ENCODE results near the gene TDRD10.

The TDRD10 gene, protein sequence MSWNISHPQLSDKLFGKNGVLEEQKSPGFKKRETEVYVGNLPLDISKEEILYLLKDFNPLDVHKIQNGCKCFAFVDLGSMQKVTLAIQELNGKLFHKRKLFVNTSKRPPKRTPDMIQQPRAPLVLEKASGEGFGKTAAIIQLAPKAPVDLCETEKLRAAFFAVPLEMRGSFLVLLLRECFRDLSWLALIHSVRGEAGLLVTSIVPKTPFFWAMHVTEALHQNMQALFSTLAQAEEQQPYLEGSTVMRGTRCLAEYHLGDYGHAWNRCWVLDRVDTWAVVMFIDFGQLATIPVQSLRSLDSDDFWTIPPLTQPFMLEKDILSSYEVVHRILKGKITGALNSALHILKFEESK

DNA sequence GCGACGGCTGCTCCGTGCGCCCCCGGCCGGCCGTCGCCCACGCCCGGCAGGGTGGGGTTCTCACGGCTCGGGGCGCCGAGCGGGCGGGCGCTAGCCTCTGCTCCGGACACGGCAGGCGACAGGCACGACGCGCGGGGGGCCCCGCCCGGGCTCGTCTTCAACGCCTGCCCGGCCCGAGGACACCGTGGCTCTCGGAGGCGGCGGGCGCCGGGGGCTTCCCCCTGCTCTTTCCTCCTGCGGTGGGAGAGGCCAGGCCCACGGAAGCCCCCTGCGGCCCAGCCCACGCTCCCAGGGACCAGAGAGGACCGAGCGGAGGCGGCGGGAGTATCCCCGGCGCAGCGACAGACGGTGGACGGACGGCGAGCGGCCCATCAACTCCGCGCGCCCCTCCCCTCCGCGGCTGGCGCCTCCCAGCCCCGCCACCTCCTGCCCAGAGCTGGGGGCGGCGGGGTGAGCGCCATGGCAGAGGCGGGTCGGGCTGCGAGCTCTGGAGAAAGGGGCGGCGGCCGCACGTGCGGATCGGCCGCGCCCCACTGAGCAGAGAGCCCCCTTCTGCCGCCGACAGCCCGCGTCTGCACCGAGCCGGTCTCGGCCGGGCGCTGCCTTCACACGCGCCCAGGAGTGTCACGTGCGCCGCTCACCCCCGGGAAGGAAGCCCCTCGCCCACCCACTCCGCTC lies at the start of gene TDRD10, which contains the start of gene SHE:
TSS of gene TDRD10 (plus strand) at position 154 of the 678 bp plus-strand sequence. CDS start 4,685 bp downstream, outside the sequence.
TSS of gene SHE (minus strand) at position 347 of the 678 bp plus-strand sequence. CDS start 386 bp downstream, outside the sequence.
- peak within 1 kb of the TSS; percentile 64 for H3K4me3 Mint-ChIP-seq
- no peak within 1 kb of the TSS for H3K27ac Mint-ChIP-seq
- peaks cover 2% of the 10 kb centered on the region for H3K9me3 Mint-ChIP-seq
- peaks cover 10% of the 10 kb centered on the region for H3K4me1 Mint-ChIP-seq
- DNase-seq (ENCODE audit: low spot score in 2 of 2) (peak; percentile 6 to 38), ATAC-seq (ENCODE audit: low read depth) (peak; percentile 39)
- H3K36me3 Mint-ChIP-seq = peaks cover 3% of the 10 kb centered on the region
- H3K27me3 Mint-ChIP-seq = peaks cover 15% of the 10 kb centered on the region

DNA sequence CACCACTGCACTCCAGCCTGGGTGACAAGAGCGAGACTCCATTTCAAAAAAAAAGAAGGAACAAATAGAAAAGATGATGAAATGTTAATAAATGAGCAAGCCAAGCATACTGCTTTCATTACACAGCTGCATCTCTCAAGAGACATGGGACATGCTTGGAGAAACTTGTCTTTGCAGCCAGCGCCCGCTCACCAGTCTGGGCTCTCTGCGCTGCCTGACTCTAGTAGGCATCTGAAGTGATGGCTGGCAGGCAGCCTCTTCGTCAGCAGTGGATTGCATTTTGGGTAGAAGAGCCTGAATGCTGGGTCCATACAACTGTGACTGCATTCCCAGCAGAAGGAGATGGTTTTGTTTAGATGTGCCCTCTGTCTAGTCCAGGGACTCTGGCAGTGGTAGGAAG lies 48.9 kb upstream of the TDRD10 start:
- ATAC-seq (ENCODE audit: low read depth) (no peak), DNase-seq (ENCODE audit: low spot score in 2 of 2) (no peak)

DNA sequence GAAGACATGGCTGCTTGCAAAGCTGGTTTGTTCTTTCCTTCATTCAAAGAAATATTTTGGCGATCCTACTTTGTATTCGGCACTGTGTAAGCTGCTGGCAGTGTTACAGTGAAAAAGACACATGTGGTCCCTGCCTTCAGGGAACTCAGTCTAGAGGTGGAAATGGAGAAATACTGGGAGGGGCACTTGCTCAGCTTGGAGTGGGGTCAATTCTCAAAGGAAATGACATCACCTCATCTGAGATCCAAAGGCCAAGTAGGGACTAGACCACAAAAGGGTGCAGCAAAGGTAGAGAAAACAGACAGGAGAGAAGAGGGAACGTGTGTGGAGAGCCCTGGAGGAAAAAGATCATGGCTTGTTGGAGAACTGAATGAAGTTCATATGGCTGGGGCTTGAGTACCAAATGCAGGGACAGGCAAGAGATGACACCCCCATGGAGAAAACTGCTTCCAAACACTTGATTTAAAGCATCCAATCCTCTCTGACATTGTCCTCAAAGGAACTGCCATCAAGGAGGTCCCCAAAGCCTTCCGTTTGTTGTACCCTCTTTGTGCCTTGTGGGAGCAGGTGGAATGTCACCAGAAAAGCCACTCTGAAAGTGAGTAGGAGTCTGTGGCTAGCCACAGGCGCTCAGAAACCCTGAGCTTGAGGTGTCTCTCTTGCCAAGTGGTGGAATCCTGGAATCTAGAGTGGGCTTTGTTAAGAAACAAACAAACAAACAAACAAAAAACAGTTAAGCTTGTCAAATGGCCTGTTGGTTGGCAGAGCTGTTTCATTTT lies 48.3 kb upstream of the TDRD10 start:
- Mint-ChIP-seq H3K27me3 (no peaks in the 10 kb centered on the region), H3K27ac (no peak overlapping the region), H3K4me1 (no peaks in the 10 kb centered on the region), H3K36me3 (peaks cover 23% of the 10 kb centered on the region), H3K9me3 (no peaks in the 10 kb centered on the region), H3K4me3 (no peak overlapping the region)
- DNase-seq (ENCODE audit: low spot score in 2 of 2) (no peak), ATAC-seq (ENCODE audit: low read depth) (no peak)

More for the DNA sequence above, 48.9 kb upstream of the TDRD10 start:
- Mint-ChIP-seq H3K9me3 (no peaks in the 10 kb centered on the region), H3K4me3 (no peak overlapping the region), H3K27ac (no peak overlapping the region), H3K27me3 (no peaks in the 10 kb centered on the region), H3K36me3 (peaks cover 23% of the 10 kb centered on the region), H3K4me1 (no peaks in the 10 kb centered on the region)

DNA sequence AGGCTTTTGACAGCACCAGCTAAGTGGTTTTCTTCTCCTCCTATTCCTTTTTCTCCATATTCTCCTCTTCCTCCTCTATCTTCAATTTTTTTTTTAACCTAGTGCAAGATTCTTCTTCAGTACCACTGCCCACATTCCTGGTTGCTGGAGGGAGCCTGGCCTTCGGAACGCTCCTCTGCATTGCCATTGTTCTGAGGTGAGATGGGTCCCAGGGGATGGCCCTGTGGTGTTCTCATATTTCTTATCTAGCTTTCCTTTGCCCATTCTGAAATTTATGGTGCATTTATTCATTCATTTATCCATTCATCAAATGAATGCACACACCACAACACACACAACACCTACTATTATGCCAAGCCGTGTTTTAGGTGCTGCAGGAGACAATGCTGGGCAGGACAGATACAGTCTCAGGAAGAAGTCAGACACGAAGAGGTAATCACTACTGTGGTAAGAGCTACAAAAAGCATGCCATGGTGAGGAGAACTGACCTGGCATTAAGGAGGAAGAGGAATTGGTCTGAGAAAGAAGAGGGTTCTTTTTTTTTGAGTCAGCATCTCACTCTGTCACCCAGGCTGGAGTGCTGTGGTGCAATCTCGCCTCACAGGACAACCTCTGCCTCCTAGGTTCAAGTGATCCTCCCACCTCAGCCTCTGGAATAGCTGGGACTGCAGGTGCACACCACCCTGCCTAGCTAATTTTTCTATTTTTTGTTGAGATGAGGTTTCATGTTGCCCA lies 47.5 kb upstream of the TDRD10 start:
- H3K27me3 Mint-ChIP-seq = no peaks in the 10 kb centered on the region
- no peak overlapping the region for H3K27ac Mint-ChIP-seq
- no peak overlapping the region for H3K4me3 Mint-ChIP-seq
- peaks cover 23% of the 10 kb centered on the region for H3K36me3 Mint-ChIP-seq
- ATAC-seq (ENCODE audit: low read depth) (no peak), DNase-seq (ENCODE audit: low spot score in 2 of 2) (no peak)
- no peaks in the 10 kb centered on the region for H3K4me1 Mint-ChIP-seq
- no peaks in the 10 kb centered on the region for H3K9me3 Mint-ChIP-seq

DNA sequence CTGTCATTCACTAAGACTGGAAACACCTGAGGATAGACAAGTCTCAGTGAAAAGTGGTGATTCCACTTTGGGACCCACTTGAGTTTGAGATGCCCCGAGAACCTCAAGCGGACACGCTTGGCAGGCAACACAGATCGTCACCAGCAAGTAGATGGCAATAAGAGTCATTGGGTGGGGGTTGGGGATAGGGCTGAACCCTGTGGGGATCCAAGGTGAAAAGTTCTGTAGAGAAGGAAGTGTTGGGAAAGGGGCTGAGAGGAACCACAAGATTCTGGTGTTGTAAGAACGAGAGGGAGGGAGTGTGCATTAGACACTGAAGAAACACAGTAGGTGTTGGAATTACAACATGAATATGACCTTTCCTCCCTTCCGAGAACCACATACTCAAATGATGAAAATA lies 45.4 kb upstream of the TDRD10 start:
- H3K27me3 Mint-ChIP-seq = no peaks in the 10 kb centered on the region
- H3K36me3 Mint-ChIP-seq = peaks cover 17% of the 10 kb centered on the region
- no peaks in the 10 kb centered on the region for H3K4me1 Mint-ChIP-seq
- no peaks in the 10 kb centered on the region for H3K9me3 Mint-ChIP-seq
- no peak overlapping the region for H3K27ac Mint-ChIP-seq
- ATAC-seq (ENCODE audit: low read depth) = no peak
- no peak for DNase-seq (ENCODE audit: low spot score in 2 of 2)
- no peak overlapping the region for H3K4me3 Mint-ChIP-seq

DNA sequence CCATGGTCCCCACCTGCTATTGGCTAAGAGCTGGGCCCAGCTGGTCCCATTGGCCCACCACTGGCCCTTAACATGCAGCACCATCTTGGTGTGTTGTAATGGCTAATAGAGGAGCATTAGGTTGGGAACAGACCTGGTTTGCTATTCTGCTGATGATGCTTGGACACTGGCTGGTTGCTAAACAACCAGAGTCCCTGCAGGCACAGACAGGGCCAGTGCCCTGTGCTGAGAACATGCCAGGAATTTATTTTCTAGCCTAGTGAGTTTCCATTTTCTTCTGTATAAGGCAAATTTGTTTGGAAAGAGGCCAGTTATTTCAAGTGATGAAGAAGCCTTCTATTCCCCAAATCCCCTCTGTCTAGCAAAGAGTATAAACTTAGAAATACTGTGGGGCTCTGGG lies 42.9 kb upstream of the TDRD10 start:
- H3K4me3 Mint-ChIP-seq = no peak overlapping the region
- H3K36me3 Mint-ChIP-seq = peaks cover 9% of the 10 kb centered on the region
- H3K9me3 Mint-ChIP-seq = no peaks in the 10 kb centered on the region
- H3K27me3 Mint-ChIP-seq = no peaks in the 10 kb centered on the region
- H3K27ac Mint-ChIP-seq = no peak overlapping the region
- no peak for ATAC-seq (ENCODE audit: low read depth)
- DNase-seq (ENCODE audit: low spot score in 2 of 2) = no peak
- H3K4me1 Mint-ChIP-seq = no peaks in the 10 kb centered on the region

DNA sequence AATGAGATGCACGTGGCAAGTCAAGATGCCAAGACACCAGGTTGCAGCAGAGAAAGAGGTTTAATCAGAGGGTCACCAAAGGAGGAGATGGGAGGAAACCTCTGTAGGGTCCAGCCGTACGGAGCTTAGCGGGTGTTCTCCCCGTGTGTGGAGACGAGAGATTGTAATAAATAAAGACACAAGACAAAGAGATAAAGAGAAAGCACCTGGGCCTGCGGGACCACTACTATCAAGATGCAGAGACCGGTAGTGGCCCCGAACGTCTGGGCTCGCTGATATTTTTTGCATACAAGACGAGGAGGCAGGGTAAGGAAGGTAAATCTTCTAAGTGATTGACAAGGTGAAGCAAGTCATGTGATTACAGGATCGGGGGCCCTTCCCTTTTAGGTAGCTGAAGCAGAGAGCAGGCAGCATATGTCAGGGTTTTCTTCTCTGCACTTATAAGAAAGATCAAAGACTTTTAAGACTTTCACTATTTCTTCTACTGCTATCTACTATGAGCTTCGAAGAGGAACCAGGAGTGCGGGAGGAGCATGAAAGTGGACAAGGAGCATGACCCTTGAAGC lies 41.2 kb upstream of the TDRD10 start:
- H3K4me1 Mint-ChIP-seq = no peaks in the 10 kb centered on the region
- no peak for DNase-seq (ENCODE audit: low spot score in 2 of 2)
- H3K27ac Mint-ChIP-seq = no peak overlapping the region
- no peak for ATAC-seq (ENCODE audit: low read depth)
- H3K4me3 Mint-ChIP-seq = no peak overlapping the region
- peaks cover 2% of the 10 kb centered on the region for H3K36me3 Mint-ChIP-seq
- no peaks in the 10 kb centered on the region for H3K9me3 Mint-ChIP-seq
- H3K27me3 Mint-ChIP-seq = no peaks in the 10 kb centered on the region

DNA sequence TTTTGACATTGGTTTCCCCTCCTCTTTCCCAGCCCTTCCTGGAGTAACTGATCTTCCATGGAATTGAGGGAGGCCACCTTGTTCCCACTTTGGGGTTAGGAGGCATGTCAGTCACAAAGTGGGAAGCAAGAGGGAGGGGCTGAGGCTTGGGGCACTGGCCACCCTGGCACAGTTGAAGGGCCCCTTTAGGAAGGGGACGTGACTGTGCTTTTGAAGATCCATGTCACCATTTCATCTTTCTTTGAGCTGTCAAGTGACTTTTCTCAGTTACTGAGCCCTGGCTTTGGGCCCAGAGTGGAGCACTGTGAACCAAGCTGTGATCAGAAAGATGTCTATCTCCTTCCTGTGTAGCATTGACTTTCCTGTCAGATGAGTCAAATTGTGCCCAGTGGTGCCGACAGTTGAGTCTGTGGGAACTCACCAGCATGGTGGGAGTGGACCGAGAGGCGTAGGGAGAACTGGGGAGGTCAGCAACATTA lies 38.5 kb upstream of the TDRD10 start:
- Mint-ChIP-seq H3K27me3 (no peaks in the 10 kb centered on the region), H3K9me3 (no peaks in the 10 kb centered on the region), H3K4me3 (no peak overlapping the region), H3K4me1 (peaks cover 13% of the 10 kb centered on the region), H3K36me3 (no peaks in the 10 kb centered on the region), H3K27ac (no peak overlapping the region)
- ATAC-seq (ENCODE audit: low read depth) = no peak
- no peak for DNase-seq (ENCODE audit: low spot score in 2 of 2)

DNA sequence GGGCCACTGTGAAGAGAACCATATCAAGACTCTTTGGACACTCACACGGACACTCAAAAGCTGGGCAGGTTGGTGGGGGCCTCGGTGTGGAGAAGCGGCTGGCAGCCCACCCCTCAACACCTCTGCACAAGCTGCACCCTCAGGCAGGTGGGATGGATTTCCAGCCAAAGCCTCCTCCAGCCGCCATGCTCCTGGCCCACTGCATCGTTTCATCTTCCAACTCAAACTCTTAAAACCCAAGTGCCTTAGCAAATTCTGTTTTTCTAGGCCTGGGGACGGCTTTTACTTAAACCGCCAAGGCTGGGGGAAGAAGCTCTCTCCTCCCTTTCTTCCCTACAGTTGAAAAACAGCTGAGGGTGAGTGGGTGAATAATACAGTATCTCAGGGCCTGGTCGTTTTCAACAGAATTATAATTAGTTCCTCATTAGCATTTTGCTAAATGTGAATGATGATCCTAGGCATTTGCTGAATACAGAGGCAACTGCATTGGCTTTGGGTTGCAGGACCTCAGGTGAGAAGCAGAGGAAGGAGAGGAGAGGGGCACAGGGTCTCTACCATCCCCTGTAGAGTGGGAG lies 36.3 kb upstream of the TDRD10 start:
- peaks cover 13% of the 10 kb centered on the region for H3K4me1 Mint-ChIP-seq
- peak overlapping the region; percentile 12 for H3K27ac Mint-ChIP-seq
- no peak overlapping the region for H3K4me3 Mint-ChIP-seq

DNA sequence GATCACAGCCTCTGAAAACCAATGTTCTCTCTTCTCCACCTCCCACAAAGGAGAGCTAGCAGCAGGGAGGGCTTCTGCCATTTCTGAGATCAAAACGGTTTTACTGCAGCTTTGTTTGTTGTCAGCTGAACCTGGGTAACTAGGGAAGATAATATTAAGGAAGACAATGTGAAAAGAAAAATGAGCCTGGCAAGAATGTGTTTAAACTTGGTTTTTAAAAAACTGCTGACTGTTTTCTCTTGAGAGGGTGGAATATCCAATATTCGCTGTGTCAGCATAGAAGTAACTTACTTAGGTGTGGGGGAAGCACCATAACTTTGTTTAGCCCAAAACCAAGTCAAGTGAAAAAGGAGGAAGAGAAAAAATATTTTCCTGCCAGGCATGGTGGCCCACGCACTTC lies 35.8 kb upstream of the TDRD10 start:
- Mint-ChIP-seq H3K4me3 (no peak overlapping the region), H3K4me1 (peaks cover 13% of the 10 kb centered on the region), H3K9me3 (no peaks in the 10 kb centered on the region), H3K36me3 (no peaks in the 10 kb centered on the region), H3K27ac (peak overlapping the region; percentile 12), H3K27me3 (no peaks in the 10 kb centered on the region)
- DNase-seq (ENCODE audit: low spot score in 2 of 2) = no peak
- ATAC-seq (ENCODE audit: low read depth) = no peak

More for the DNA sequence above, 36.3 kb upstream of the TDRD10 start:
- ATAC-seq (ENCODE audit: low read depth) (no peak), DNase-seq (ENCODE audit: low spot score in 2 of 2) (no peak)
- Mint-ChIP-seq H3K9me3 (no peaks in the 10 kb centered on the region), H3K27me3 (no peaks in the 10 kb centered on the region), H3K36me3 (no peaks in the 10 kb centered on the region)

DNA sequence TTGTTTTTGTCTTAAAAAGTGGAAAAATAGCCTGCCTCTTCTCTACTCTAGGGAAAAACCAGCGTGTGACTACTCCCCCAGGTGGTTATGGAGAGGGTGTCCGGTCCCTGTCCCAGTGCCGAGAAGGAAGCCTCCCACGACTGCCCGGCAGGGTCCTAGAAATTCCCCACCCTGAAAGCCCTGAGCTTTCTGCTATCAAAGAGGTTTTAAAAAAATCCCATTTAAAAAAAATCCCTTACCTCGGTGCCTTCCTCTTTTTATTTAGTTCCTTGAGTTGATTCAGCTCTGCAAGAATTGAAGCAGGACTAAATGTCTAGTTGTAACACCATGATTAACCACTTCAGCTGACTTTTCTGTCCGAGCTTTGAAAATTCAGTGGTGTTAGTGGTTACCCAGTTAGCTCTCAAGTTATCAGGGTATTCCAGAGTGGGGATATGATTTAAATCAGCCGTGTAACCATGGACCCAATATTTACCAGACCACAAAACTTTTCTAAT lies 35.0 kb upstream of the TDRD10 start:
- Mint-ChIP-seq H3K27me3 (no peaks in the 10 kb centered on the region), H3K4me1 (peaks cover 13% of the 10 kb centered on the region)

DNA sequence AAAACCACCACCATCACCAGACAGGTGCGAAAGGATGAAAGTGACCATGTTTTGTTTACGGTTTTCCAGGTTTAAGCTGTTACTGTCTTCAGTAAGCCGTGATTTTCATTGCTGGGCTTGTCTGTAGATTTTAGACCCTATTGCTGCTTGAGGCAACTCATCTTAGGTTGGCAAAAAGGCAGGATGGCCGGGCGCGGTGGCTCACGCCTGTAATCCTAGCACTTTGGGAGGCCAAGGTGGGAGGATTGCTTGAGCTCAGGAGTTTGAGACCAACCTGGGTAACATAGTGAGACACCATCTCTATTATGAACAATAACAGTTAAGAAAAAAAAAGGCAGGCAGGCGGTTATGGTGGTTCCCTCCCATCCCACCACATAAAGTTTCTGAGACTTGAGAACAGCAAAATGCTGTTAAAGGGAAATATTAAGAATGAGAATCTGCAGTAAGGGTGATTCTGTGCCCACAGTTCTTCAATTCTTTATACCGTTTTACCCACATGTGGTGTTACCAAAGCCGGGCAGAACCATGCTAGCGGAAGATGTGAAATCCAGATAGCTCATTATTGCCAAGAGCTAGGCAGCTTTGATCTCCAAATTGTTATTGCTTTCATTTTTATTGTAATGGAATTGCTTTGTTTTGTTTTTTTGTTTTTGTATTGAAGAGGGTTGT lies 34.5 kb upstream of the TDRD10 start:
- no peaks in the 10 kb centered on the region for H3K9me3 Mint-ChIP-seq
- H3K36me3 Mint-ChIP-seq = no peaks in the 10 kb centered on the region
- ATAC-seq (ENCODE audit: low read depth) (no peak), DNase-seq (ENCODE audit: low spot score in 2 of 2) (no peak)
- no peak overlapping the region for H3K4me3 Mint-ChIP-seq
- peaks cover 13% of the 10 kb centered on the region for H3K4me1 Mint-ChIP-seq
- H3K27me3 Mint-ChIP-seq = no peaks in the 10 kb centered on the region
- H3K27ac Mint-ChIP-seq = no peak overlapping the region

More for the DNA sequence above, 35.0 kb upstream of the TDRD10 start:
- no peak overlapping the region for H3K4me3 Mint-ChIP-seq
- H3K36me3 Mint-ChIP-seq = no peaks in the 10 kb centered on the region
- H3K27ac Mint-ChIP-seq = peak overlapping the region; percentile 35
- ATAC-seq (ENCODE audit: low read depth) (peak; percentile 24), DNase-seq (ENCODE audit: low spot score in 2 of 2) (no peak)
- H3K9me3 Mint-ChIP-seq = no peaks in the 10 kb centered on the region
